IPS-20b (cell line): ENCODE results near the gene RAB43.

Experiments used
- H3K27ac ChIP-seq: one replicate; pipeline ENCODE4 v1.5.1; 2013; ENCODE audit warnings: low read length
- H3K27me3 ChIP-seq: 2 replicates; pipeline ENCODE4 v1.6.1; 2013; ENCODE audit warnings: mild to moderate bottlenecking, low read length, inconsistent platforms; ENCODE audit not compliant: insufficient read depth
- H3K36me3 ChIP-seq: 2 replicates; pipeline ENCODE4 v1.6.1; 2013; ENCODE audit warnings: low read depth, mild to moderate bottlenecking, inconsistent platforms, low read length, moderate library complexity; ENCODE audit not compliant: insufficient read depth
- H3K4me1 ChIP-seq: 2 replicates; pipeline ENCODE4 v1.6.1; 2013; ENCODE audit warnings: mild to moderate bottlenecking, control low read depth, inconsistent platforms, low read length, moderate library complexity; ENCODE audit not compliant: insufficient read depth
- H3K4me3 ChIP-seq: 2 replicates; pipeline ENCODE4 v1.5.1; 2013; ENCODE audit warnings: mild to moderate bottlenecking, low read length, inconsistent platforms
- H3K9ac ChIP-seq: 2 replicates; pipeline ENCODE4 v1.6.1; 2013; ENCODE audit warnings: low read depth, mild to moderate bottlenecking, inconsistent platforms, low read length, moderate library complexity
- H3K9me3 ChIP-seq: 2 replicates; pipeline ENCODE4 v1.6.1; 2013; ENCODE audit warnings: mild to moderate bottlenecking, low read depth, low read length, inconsistent platforms; ENCODE audit not compliant: insufficient read depth

The RAB43 gene

DNA sequence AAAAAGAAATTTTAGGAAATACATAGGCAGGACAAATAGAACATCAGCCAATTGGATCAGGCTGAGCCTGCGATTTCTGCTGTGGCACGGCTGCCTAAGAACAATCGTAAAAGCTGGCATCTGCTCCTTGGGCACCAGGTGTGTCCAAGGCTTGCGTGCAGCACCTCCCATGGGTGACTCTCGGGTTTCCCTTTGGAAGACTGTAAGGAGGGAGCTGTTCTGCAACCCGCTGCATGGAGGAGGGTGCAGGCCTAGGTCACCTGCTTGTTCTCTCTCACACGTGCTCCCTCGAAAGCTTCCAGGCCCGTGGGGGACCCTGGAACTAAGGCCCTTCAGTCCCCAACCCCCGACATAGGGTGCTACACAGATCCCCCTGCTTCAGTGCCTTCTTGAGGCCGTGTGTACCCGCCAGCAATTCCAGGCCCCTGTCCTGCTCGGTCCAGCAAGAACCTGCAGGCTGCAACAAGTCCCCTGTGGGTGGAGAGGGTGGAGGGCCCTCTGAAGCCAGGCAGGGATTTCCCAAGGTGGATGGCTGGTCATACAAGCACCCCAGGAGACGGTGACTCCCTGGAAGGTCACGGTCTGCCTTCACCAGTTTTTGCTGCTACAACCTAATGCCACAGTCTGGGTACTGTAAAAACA lies 57.6 kb downstream of the RAB43 start:
- no peaks in the 10 kb centered on the region for H3K9me3 ChIP-seq
- no peak overlapping the region for H3K27ac ChIP-seq
- no peaks in the 10 kb centered on the region for H3K4me1 ChIP-seq
- no peak overlapping the region for H3K4me3 ChIP-seq
- H3K36me3 ChIP-seq: no peaks in the 10 kb centered on the region
- H3K27me3 ChIP-seq: no peaks in the 10 kb centered on the region
- H3K9ac ChIP-seq: no peak overlapping the region

DNA sequence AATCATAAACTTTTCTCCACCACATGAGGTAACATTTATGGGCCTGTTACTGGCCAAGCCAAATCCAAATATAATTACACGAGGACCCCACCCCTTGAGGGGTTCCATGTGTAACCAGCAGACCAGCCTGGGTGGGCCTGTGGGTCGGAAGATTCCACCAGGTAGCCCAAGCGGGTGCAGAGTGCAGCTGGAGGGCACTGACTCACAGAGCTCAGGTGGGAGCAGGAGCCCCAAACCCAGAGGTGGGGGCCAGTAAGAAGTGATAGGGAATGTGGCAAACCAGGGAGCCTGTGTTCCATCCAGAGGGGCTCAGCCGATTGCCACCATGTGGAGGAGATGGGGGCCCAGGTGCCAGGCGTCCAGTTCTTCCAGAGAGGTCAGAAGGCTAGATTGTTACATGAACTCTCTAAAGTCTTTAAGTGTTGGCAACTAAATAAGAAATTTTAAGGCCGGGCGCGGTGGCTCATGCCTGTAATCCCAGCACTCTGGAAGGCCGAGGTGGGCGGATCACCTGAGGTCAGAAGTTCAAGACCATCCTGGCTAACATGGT lies 58.4 kb downstream of the RAB43 start:
- no peaks in the 10 kb centered on the region for H3K9me3 ChIP-seq
- H3K4me3 ChIP-seq: no peak overlapping the region

DNA sequence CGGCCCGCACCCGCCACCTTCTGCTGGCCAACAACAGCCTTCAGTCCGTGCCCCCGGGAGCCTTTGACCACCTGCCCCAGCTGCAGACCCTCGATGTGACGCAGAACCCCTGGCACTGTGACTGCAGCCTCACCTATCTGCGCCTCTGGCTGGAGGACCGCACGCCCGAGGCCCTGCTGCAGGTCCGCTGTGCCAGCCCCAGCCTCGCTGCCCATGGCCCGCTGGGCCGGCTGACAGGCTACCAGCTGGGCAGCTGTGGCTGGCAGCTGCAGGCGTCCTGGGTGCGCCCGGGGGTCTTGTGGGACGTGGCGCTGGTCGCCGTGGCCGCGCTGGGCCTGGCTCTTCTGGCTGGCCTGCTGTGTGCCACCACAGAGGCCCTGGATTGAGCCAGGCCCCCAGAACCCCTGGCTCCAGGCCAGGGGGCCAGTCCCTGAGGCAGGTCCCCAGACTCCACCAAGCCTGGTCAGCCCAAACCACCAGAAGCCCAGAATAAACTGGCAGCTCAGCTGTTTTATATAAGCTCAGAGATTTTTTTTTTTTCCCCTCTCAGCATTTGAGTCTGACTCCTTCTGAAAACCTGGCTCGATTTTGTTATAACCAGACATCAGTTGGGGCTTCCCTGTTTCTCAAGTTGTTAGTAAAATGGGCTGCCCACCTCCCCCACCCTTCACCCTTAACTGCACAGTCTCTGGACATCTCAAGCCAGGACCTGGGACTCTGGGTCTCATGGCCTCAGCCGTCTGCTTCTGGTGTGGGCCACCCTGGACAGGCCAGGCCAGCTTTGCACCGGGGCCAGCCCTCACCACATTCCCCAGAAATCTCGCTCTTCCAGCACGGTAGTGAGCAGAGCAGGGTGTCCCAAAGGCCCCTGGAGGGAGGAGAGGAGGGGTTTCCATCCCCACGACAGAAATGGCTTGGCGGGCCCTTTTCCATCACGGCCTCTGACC lies 59.4 kb downstream of the RAB43 start:
- no peaks in the 10 kb centered on the region for H3K36me3 ChIP-seq
- H3K4me1 ChIP-seq: no peaks in the 10 kb centered on the region
- no peak overlapping the region for H3K27ac ChIP-seq
- H3K9ac ChIP-seq: no peak overlapping the region
- H3K27me3 ChIP-seq: no peaks in the 10 kb centered on the region
- H3K4me3 ChIP-seq: no peak overlapping the region
- no peaks in the 10 kb centered on the region for H3K9me3 ChIP-seq

More for the DNA sequence above, 58.4 kb downstream of the RAB43 start:
- H3K4me1 ChIP-seq: no peaks in the 10 kb centered on the region
- H3K27me3 ChIP-seq: no peaks in the 10 kb centered on the region
- H3K36me3 ChIP-seq: no peaks in the 10 kb centered on the region
- no peak overlapping the region for H3K9ac ChIP-seq
- H3K27ac ChIP-seq: no peak overlapping the region

DNA sequence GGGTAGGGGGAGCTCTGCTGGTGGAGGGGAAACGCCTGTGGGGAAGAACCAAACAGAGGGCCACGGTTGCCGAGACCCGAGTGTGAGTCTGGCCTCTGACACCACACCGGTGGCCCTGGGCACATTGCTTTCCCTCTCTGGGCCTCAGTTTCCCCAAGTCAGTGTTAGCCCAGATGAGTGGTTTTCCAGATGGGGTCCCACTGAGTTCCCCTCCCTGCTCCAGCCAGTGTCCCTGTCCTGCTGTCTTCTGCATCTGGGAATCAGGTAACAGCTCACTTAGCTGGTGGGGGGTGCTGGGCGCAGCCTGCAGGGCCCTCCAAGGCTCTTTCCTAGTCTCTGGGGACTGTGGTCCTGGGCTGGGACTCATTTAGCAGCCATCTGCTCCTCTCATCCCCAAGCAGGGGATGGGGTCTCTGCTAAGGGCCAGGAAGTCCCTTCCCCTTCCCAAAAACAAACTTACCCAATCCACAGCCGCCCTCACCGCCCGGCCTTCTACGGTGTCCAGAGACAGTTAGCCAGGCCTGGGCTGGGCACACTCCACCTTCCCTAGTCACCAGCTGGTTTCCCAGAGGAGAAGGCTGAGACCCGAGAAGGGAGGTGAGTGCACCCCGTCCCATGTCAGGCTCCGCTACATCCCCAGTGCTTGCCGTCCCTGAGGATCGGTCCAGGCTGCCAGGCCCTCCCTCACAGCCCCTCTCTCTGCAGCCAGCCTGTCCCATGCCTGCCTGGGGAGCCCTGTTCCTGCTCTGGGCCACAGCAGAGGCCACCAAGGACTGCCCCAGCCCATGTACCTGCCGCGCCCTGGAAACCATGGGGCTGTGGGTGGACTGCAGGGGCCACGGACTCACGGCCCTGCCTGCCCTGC lies 60.3 kb downstream of the RAB43 start:
- H3K27me3 ChIP-seq: no peaks in the 10 kb centered on the region
- no peaks in the 10 kb centered on the region for H3K36me3 ChIP-seq
- H3K9ac ChIP-seq: no peak overlapping the region
- H3K4me3 ChIP-seq: no peak overlapping the region
- H3K27ac ChIP-seq: no peak overlapping the region
- no peaks in the 10 kb centered on the region for H3K4me1 ChIP-seq
- H3K9me3 ChIP-seq: no peaks in the 10 kb centered on the region

DNA sequence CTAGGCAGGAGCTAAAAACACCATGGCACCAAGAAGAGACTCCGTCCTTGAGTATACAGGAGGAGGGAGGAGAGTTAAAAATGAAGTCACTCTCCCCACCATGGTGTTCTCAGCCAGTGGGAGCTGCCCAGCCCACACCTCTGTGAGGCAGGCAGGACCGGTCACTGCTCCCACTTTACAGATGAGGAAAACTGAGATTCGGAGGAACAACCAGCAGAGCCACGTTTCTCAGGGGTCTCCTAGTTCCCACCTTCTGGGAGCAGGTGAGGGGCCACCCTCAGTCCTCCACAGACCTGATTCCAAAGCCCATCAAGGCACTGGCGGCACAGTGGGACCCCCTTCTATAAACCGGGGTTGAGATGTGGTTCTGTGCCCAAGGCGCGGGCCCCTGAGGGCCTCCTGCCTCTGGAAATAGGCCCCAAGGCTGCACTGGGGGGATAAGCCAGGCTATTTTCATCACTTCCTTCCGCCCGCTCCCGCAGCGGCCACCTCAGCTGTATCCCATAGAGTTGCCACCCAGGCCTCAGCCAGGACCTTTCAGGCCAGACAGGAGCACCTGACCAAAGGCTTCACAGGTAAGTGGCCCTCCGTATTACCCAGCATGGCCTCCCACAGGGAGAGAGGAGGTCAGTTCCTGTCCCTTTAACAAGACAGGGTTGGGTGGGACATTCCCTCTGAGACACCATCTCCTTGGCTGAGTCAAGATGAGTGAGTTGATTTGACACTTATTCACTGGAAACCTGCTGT lies 61.2 kb downstream of the RAB43 start, which contains the start of gene GP9:
TSS of gene GP9 (plus strand) at position 504 of the 747 bp plus-strand sequence. CDS start 961 bp downstream, outside the sequence.
- H3K4me1 ChIP-seq: no peaks in the 10 kb centered on the region
- H3K27ac ChIP-seq: no peak within 1 kb of the TSS
- H3K27me3 ChIP-seq: no peaks in the 10 kb centered on the region
- H3K4me3 ChIP-seq: no peak within 1 kb of the TSS
- no peak within 1 kb of the TSS for H3K9ac ChIP-seq
- no peaks in the 10 kb centered on the region for H3K36me3 ChIP-seq
- no peaks in the 10 kb centered on the region for H3K9me3 ChIP-seq

DNA sequence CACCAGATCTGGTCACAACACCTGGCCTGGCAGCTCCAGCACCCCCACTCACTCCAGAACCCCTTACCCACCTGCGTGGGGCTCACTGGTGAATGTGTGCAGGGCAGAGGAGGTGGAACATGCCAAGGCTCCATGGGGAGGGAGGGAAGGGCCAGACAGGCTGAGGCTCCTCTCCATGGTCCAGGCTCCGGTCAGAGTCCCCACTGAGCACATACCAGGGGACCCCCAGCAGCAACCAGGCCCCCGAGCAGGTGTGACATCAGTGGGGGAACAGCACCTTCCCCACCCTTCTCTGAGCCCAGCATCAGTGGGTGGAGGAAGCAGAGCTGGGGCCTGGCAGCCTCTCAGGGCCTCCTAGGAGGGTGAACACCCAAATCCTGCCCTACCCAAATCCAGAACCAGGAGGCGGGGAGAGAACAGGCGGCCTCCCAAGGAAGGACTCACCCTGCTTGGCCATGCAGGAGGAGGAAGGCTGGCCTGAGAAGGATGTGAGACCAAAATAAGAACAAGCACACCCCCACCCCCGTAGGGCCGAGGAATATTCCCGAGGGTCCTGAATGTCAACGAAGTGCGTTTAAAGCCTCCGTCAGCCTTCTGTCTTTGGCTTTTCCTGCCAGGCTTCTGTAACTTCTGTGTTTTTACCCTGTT lies 62.2 kb downstream of the RAB43 start:
- Histone ChIP-seq H3K27me3 (no peaks in the 10 kb centered on the region), H3K9ac (no peak overlapping the region), H3K9me3 (no peaks in the 10 kb centered on the region), H3K4me1 (no peaks in the 10 kb centered on the region), H3K27ac (no peak overlapping the region), H3K36me3 (no peaks in the 10 kb centered on the region), H3K4me3 (no peak overlapping the region)

DNA sequence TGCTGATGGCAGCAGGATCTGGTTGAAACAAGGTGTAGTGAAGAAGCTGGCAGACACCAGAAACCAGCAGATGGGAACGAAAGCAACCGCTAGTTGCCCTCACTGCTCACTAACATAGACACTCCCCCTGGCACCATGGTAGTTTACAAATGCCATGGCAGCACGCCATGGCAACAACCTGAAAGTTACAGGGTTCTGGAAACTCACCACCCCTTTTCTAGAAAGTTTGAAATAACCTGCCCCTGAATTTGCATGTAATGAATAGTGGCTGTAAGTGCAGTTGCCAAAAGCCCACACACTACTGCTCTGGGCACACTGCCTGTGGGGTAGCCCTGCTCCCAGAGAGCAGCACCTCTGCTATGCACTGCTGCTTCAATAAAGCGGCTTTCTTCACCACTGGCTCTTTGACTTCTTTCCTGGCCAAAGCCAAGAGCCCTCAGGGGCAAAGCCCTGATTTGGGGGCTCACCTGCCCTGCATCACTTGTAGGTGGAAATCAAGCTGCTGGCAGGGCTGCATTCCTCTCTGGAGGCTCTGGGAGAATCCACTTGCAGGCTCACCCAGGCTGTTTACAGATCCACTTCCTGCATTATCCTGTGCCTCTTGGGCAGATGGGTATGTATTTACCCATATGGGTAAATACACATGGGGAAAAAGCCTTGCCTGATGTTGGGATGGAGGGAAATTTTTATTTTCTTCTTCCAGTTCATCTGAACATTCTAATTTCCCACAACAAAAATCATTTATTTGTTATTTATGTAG lies 63.0 kb downstream of the RAB43 start:
- Histone ChIP-seq H3K27me3 (no peaks in the 10 kb centered on the region), H3K4me1 (no peaks in the 10 kb centered on the region), H3K9me3 (no peaks in the 10 kb centered on the region), H3K36me3 (no peaks in the 10 kb centered on the region), H3K9ac (no peak overlapping the region), H3K27ac (no peak overlapping the region), H3K4me3 (no peak overlapping the region)

DNA sequence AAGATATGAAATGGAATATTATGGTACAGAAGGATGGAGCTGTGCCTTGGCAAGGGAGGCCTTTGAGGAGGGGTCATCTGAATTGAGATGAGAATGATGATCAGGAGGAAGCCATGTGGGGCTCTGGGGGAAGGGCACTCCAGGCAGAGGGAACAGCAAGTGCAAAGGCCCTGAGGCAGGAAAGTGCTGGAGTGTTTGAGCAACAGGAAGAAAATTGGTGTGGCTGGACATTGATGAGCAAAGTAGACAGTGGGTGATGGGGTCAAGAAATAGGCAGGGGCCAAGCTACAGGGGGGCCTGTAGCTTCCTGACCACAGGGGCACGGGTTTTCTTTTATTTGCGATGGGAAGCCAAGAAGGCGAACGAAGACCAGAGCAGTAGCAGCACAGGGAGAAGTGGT lies 64.4 kb downstream of the RAB43 start:
- H3K36me3 ChIP-seq: no peaks in the 10 kb centered on the region
- H3K4me1 ChIP-seq: no peaks in the 10 kb centered on the region
- H3K9ac ChIP-seq: no peak overlapping the region
- no peak overlapping the region for H3K27ac ChIP-seq
- no peaks in the 10 kb centered on the region for H3K27me3 ChIP-seq
- H3K9me3 ChIP-seq: no peaks in the 10 kb centered on the region
- H3K4me3 ChIP-seq: no peak overlapping the region

DNA sequence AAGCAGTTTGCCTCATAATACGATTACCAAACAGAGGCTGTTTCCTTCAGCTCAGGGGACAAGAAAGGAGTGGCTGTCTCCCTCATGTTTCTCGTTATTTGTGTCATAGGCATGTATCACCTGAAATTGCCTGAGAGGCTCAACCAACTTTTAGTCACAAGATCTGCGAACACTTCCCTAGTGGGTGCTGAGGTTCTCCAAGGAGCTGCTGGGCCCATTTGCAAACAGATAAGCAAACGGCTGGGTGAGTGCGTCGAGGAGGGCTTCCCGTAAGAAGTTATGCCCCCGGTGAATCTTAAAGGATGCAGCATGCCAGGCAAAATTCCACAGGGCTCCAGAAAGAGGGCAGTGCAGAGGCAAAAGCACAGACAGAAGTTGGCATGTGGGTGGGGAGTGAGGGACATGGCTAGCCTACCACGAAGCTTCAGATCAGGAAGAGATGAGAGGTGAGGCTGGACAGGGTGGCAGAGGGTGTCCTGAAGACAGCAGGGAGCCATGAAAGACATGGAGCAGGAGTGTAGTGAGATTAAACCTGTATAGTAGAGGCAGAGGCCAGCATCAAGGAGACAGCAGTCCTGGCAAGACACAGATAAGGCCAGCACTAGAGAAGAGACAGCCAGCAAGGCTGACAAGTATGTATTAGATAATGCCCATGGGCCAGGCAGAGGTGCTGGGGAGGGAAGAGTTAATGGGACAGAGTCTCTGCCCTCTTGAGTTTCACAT lies 65.0 kb downstream of the RAB43 start:
- Histone ChIP-seq H3K4me3 (no peak overlapping the region), H3K36me3 (no peaks in the 10 kb centered on the region), H3K27ac (no peak overlapping the region), H3K9me3 (no peaks in the 10 kb centered on the region), H3K27me3 (no peaks in the 10 kb centered on the region), H3K4me1 (no peaks in the 10 kb centered on the region), H3K9ac (no peak overlapping the region)
